ENCODE data around the gene LRSAM1. TPM values are rescaled to one million over a fixed set of nuclear protein-coding genes. Genes with fewer than 3 reads are reported as not detected.

Gene LRSAM1
- polyA plus RNA-seq, 1 experiment: 3.4 TPM

- H3K27me3 ChIP-seq (ENCODE audit: control insufficient read depth, insufficient read depth, low read length): no peaks in the 10 kb centered on the region
- H3K9me3 ChIP-seq (ENCODE audit: control insufficient read depth, insufficient read depth, low read length): no peaks in the 10 kb centered on the region
- DNase-seq (ENCODE audit: low read depth, low spot score): no peak
- CTCF ChIA-PET: interaction anchor here (1.0 to 1.9 kb wide), 4 partner anchors 13 to 194 kb away, joined by 3 to 10 read pairs (median 4); partner anchors contain the start of gene TOR2A
- POLR2A ChIA-PET: interaction anchor here (1.2 kb wide), 1 partner anchor 21 kb away, joined by 4 read pairs; no protein-coding TSS in a partner anchor
- peak overlapping the region; percentile 96 for H3K27ac ChIP-seq (ENCODE audit: low read depth, low read length)
- no peak overlapping the region for H3K4me3 ChIP-seq (ENCODE audit: low read depth, low read length)
- TF ChIP-seq, protein P1, sequence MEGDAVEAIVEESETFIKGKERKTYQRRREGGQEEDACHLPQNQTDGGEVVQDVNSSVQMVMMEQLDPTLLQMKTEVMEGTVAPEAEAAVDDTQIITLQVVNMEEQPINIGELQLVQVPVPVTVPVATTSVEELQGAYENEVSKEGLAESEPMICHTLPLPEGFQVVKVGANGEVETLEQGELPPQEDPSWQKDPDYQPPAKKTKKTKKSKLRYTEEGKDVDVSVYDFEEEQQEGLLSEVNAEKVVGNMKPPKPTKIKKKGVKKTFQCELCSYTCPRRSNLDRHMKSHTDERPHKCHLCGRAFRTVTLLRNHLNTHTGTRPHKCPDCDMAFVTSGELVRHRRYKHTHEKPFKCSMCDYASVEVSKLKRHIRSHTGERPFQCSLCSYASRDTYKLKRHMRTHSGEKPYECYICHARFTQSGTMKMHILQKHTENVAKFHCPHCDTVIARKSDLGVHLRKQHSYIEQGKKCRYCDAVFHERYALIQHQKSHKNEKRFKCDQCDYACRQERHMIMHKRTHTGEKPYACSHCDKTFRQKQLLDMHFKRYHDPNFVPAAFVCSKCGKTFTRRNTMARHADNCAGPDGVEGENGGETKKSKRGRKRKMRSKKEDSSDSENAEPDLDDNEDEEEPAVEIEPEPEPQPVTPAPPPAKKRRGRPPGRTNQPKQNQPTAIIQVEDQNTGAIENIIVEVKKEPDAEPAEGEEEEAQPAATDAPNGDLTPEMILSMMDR (IDR thresholded peaks at IDR 0.05; ENCODE audit: low read depth, low read length): no peak
Observed at GRCh38 chr9:127540664-127541041, 89.3 kb downstream of the LRSAM1 start.

- Histone ChIP-seq H3K4me3 (ENCODE audit: low read depth, low read length) (no peak overlapping the region), H3K9me3 (ENCODE audit: control insufficient read depth, insufficient read depth, low read length) (no peaks in the 10 kb centered on the region; the same call in 1 of the 2 replicates), H3K27ac (ENCODE audit: low read depth, low read length) (peak overlapping the region; percentile 96), H3K27me3 (ENCODE audit: control insufficient read depth, insufficient read depth, low read length) (no peaks in the 10 kb centered on the region)
- TF ChIP-seq, protein P1 (IDR thresholded peaks at IDR 0.05; ENCODE audit: low read depth, low read length): no peak
- ChIA-PET CTCF (no interaction called here), POLR2A (no interaction called here)
- DNase-seq (ENCODE audit: low read depth, low spot score): no peak
Observed at GRCh38 chr9:127541176-127541575, 89.9 kb downstream of the LRSAM1 start.

GRCh38 chr9:127541865-127542264, 90.6 kb downstream of the LRSAM1 start:
- POLR2A ChIA-PET: interaction anchor here (0.6 to 1.0 kb wide), 2 partner anchors 20 to 68 kb away, joined by 4 to 7 read pairs; no protein-coding TSS in a partner anchor
- TF ChIP-seq, protein P1 (IDR thresholded peaks at IDR 0.05; ENCODE audit: low read depth, low read length): no peak
- Histone ChIP-seq H3K27me3 (ENCODE audit: control insufficient read depth, insufficient read depth, low read length) (no peaks in the 10 kb centered on the region), H3K4me3 (ENCODE audit: low read depth, low read length) (no peak overlapping the region), H3K27ac (ENCODE audit: low read depth, low read length) (peak overlapping the region; percentile 57), H3K9me3 (ENCODE audit: control insufficient read depth, insufficient read depth, low read length) (no peaks in the 10 kb centered on the region; the same call in 1 of the 2 replicates)
- no peak for DNase-seq (ENCODE audit: low read depth, low spot score)
- CTCF ChIA-PET: no interaction called here

GRCh38 chr9:127543221-127543620, 91.9 kb downstream of the LRSAM1 start:
- TF ChIP-seq, protein P1 (IDR thresholded peaks at IDR 0.05; ENCODE audit: low read depth, low read length): no peak
- POLR2A ChIA-PET: no interaction called here
- Histone ChIP-seq H3K9me3 (ENCODE audit: control insufficient read depth, insufficient read depth, low read length) (no peaks in the 10 kb centered on the region; the same call in 1 of the 2 replicates), H3K27ac (ENCODE audit: low read depth, low read length) (peak overlapping the region; percentile 47), H3K27me3 (ENCODE audit: control insufficient read depth, insufficient read depth, low read length) (no peaks in the 10 kb centered on the region), H3K4me3 (ENCODE audit: low read depth, low read length) (no peak overlapping the region)
- DNase-seq (ENCODE audit: low read depth, low spot score): no peak
- CTCF ChIA-PET: no interaction called here

- POLR2A ChIA-PET: no interaction called here
- no peak overlapping the region for H3K27ac ChIP-seq (ENCODE audit: low read depth, low read length)
- H3K4me3 ChIP-seq (ENCODE audit: low read depth, low read length): no peak overlapping the region
- CTCF ChIA-PET: no interaction called here
- no peaks in the 10 kb centered on the region; the same call in 1 of the 2 replicates for H3K9me3 ChIP-seq (ENCODE audit: control insufficient read depth, insufficient read depth, low read length)
- TF ChIP-seq, protein P1 (IDR thresholded peaks at IDR 0.05; ENCODE audit: low read depth, low read length): no peak
- DNase-seq (ENCODE audit: low read depth, low spot score): no peak
- no peaks in the 10 kb centered on the region for H3K27me3 ChIP-seq (ENCODE audit: control insufficient read depth, insufficient read depth, low read length)
Observed at GRCh38 chr9:127543973-127544533, 92.7 kb downstream of the LRSAM1 start.

Data from AG04450 (cell line).